ENCODE data around the gene NCAM1.

Gene NCAM1

DNA sequence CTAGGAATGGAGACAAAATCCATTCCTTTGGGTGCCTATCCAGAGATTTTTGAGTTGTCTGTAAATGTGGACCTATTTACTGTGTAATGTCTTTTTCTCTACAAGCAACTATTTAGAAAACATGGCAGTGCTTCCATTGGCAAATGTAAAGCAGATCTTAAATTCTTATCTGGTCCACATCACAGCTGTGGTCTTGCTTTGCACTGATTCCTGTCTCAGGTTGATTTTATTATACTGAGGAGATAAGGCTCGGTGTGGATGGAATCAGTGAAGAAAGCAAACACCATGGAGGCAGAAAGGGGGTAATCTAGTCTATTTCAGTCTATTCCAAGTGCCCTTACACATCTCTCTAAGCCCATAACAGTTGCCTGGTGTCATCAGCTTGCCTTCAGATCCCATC is 160.5 kb downstream of the NCAM1 start:
- H3K27me3 ChIP-seq (ENCODE audit: control insufficient read depth in 5 of 5, insufficient read depth in 4 of 5, low read length in 5 of 5), result peaks cover 0 to 5% (median 0%) of the 10 kb centered on the region in 5 donors
- H3K27ac ChIP-seq (ENCODE audit: low read depth, low read length), result no peak overlapping the region
- no peaks in the 10 kb centered on the region for H3K36me3 ChIP-seq (ENCODE audit: control insufficient read depth in 5 of 5, insufficient read depth in 5 of 5, low read length in 5 of 5)
- no peaks in the 10 kb centered on the region for H3K9me3 ChIP-seq (ENCODE audit: control insufficient read depth in 5 of 5, low read length in 5 of 5)
- no peak overlapping the region for H3K9ac ChIP-seq (ENCODE audit: low read length in 5 of 5)
- H3K4me3 ChIP-seq (ENCODE audit: low read depth in 1 of 5, low read length in 5 of 5), result no peak overlapping the region
- peaks cover 0 to 4% (median 0%) of the 10 kb centered on the region in 5 donors for H3K4me1 ChIP-seq (ENCODE audit: control insufficient read depth in 5 of 5, insufficient read depth in 5 of 5, low read length in 5 of 5)

DNA sequence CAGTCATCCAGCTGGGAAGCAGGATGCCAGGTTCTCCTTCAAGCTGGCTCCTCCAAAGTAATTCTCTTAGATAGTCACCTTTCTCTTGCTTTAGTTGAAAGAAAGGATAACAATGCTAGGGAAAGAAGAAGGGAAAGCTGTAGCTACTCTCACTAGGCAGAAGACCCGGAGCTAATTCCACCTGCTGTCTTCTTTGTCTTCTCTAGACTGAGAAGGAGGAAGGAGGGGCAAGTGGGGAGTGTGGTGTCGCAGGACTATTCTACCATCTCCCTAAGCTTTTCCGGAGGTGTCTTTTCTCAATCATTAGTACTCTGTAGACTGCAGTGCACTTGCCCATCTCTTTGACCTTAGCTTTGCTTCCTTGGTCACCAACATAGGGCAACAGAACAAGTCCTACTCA is 162.8 kb downstream of the NCAM1 start:
- Histone ChIP-seq H3K27ac (ENCODE audit: low read depth, low read length) (no peak overlapping the region), H3K4me3 (ENCODE audit: low read depth in 1 of 5, low read length in 5 of 5) (no peak overlapping the region), H3K36me3 (ENCODE audit: control insufficient read depth in 5 of 5, insufficient read depth in 5 of 5, low read length in 5 of 5) (no peaks in the 10 kb centered on the region), H3K9ac (ENCODE audit: low read length in 5 of 5) (no peak overlapping the region), H3K27me3 (ENCODE audit: control insufficient read depth in 5 of 5, insufficient read depth in 4 of 5, low read length in 5 of 5) (peaks cover 0 to 5% (median 0%) of the 10 kb centered on the region in 5 donors), H3K4me1 (ENCODE audit: control insufficient read depth in 5 of 5, insufficient read depth in 5 of 5, low read length in 5 of 5) (peaks cover 0 to 4% (median 0%) of the 10 kb centered on the region in 5 donors), H3K9me3 (ENCODE audit: control insufficient read depth in 5 of 5, low read length in 5 of 5) (no peaks in the 10 kb centered on the region)

DNA sequence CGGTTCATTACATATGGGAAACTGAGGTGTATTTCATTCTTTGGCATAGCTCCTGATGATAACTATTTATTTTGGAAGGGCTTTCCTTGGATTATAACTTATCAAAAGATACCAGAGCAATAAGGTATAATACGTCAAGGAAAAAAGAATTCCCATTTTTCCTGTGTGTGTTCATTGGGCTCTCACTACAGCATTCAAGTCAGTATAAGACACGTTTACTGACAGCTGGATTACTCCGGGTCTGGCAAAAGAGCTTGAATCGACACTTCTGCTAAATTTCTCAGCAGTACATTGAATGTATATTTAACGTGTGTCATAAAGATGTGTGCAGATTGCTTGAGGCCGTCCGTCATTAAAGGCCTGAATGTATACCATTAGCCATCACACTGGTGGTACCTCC is 163.4 kb downstream of the NCAM1 start:
- Histone ChIP-seq H3K4me1 (ENCODE audit: control insufficient read depth in 5 of 5, insufficient read depth in 5 of 5, low read length in 5 of 5) (no peaks in the 10 kb centered on the region), H3K36me3 (ENCODE audit: control insufficient read depth in 5 of 5, insufficient read depth in 5 of 5, low read length in 5 of 5) (no peaks in the 10 kb centered on the region), H3K9ac (ENCODE audit: low read length in 5 of 5) (no peak overlapping the region), H3K4me3 (ENCODE audit: low read depth in 1 of 5, low read length in 5 of 5) (no peak overlapping the region), H3K27ac (ENCODE audit: low read depth, low read length) (no peak overlapping the region), H3K27me3 (ENCODE audit: control insufficient read depth in 5 of 5, insufficient read depth in 4 of 5, low read length in 5 of 5) (peaks cover 0 to 5% (median 0%) of the 10 kb centered on the region in 5 donors), H3K9me3 (ENCODE audit: control insufficient read depth in 5 of 5, low read length in 5 of 5) (no peaks in the 10 kb centered on the region)

DNA sequence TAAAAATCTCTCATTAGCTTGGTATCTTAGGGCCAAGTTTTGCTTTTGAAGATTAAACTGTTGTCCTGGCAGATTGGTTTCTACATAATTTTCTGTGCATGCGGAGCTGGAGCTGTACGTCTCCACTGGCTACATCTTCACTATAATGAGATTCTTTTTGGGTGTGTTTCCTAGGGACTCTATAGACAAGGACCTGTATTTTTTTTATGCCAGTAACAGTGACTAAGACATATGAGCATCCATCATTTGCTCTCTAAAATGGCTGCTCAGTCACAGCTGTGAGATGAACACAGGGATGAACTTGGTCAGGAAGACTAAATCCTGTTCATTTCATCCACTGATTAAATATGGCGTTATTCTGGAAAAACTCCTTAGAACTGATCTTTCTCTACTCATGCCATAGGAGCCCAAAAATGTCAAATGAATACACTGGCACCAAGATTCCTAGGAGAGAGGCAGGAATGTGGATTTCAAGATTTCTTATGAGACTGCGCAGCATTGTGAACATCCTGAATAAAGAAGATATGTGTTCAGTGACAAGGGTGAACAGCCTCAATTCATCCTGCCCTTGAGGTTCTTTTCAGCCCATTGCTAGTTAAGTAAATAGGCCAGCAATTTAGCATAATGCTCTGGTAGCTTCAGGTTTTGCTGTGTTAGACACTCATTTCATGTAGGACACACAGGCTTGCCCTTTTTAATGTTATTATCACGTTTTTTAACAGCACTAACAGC is 168.2 kb downstream of the NCAM1 start:
- Histone ChIP-seq H3K4me1 (ENCODE audit: control insufficient read depth in 5 of 5, insufficient read depth in 5 of 5, low read length in 5 of 5) (no peaks in the 10 kb centered on the region), H3K36me3 (ENCODE audit: control insufficient read depth in 5 of 5, insufficient read depth in 5 of 5, low read length in 5 of 5) (no peaks in the 10 kb centered on the region), H3K9me3 (ENCODE audit: control insufficient read depth in 5 of 5, low read length in 5 of 5) (peaks cover 0 to 9% (median 2%) of the 10 kb centered on the region in 5 donors), H3K4me3 (ENCODE audit: low read depth in 1 of 5, low read length in 5 of 5) (no peak overlapping the region), H3K27ac (ENCODE audit: low read depth, low read length) (no peak overlapping the region), H3K27me3 (ENCODE audit: control insufficient read depth in 5 of 5, insufficient read depth in 4 of 5, low read length in 5 of 5) (no peaks in the 10 kb centered on the region), H3K9ac (ENCODE audit: low read length in 5 of 5) (no peak overlapping the region)

DNA sequence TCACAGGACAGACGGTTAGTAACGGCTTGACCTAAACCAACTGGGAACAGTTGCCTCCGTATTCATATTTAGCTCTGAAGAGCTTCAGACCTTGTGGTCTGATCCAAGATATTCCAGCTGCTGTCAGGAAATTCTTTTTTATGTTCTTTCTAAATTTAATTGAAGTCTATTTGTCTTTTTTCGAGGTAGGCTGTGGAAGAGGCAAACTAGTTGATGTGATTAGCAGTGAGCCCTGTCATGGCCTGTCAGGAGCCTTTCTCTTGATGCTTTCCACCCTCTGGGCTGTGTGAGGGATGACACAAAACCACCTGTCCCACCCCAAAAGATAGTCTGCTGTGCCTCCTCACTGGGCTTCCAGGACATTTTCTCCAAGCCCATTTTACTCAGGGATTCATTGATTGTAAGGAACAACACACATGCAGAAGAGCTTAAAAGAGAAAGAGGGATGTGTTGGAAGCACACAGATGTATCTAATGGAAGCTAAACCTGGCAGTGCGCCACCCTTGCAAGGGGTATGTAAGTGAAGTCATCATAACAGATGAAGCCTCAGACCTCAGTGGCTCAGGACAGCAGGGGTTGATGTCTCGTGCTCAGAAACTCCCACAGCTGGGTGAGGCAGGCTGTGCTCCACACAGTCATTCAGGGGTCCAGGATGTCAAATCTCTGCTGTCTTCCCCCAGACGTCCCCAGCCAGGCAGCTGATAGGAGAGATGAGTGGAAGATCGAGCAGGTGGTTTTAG is 170.0 kb downstream of the NCAM1 start:
- no peaks in the 10 kb centered on the region for H3K36me3 ChIP-seq (ENCODE audit: control insufficient read depth in 5 of 5, insufficient read depth in 5 of 5, low read length in 5 of 5)
- no peak overlapping the region for H3K27ac ChIP-seq (ENCODE audit: low read depth, low read length)
- no peak overlapping the region for H3K4me3 ChIP-seq (ENCODE audit: low read depth in 1 of 5, low read length in 5 of 5)
- peaks cover 0 to 9% (median 2%) of the 10 kb centered on the region in 5 donors for H3K9me3 ChIP-seq (ENCODE audit: control insufficient read depth in 5 of 5, low read length in 5 of 5)
- peaks cover 0 to 4% (median 0%) of the 10 kb centered on the region in 5 donors for H3K27me3 ChIP-seq (ENCODE audit: control insufficient read depth in 5 of 5, insufficient read depth in 4 of 5, low read length in 5 of 5)
- H3K4me1 ChIP-seq (ENCODE audit: control insufficient read depth in 5 of 5, insufficient read depth in 5 of 5, low read length in 5 of 5), result no peaks in the 10 kb centered on the region
- H3K9ac ChIP-seq (ENCODE audit: low read length in 5 of 5), result no peak overlapping the region

DNA sequence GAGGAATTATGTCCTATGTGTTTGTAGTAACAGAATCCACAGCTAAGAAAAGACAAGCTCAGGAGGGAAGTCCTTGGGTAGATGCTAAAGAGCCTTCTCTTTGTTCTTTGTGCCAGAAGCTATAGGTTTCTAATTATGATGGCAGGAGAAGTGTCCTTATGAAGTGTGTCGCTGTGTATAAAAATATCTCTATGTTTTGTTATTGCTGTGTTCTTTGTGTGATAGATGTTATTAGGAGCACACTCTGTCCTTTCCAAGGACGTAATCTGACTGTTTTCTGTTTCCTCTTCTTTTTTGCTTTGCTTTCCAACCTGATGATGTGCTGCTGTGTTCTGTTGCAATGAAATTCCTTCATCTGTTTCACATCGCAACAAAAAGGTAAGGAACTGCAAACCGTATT is 171.9 kb downstream of the NCAM1 start:
- Histone ChIP-seq H3K4me1 (ENCODE audit: control insufficient read depth in 5 of 5, insufficient read depth in 5 of 5, low read length in 5 of 5) (no peaks in the 10 kb centered on the region), H3K27ac (ENCODE audit: low read depth, low read length) (no peak overlapping the region), H3K36me3 (ENCODE audit: control insufficient read depth in 5 of 5, insufficient read depth in 5 of 5, low read length in 5 of 5) (no peaks in the 10 kb centered on the region), H3K4me3 (ENCODE audit: low read depth in 1 of 5, low read length in 5 of 5) (no peak overlapping the region), H3K9ac (ENCODE audit: low read length in 5 of 5) (no peak overlapping the region), H3K9me3 (ENCODE audit: control insufficient read depth in 5 of 5, low read length in 5 of 5) (peaks cover 0 to 9% (median 2%) of the 10 kb centered on the region in 5 donors), H3K27me3 (ENCODE audit: control insufficient read depth in 5 of 5, insufficient read depth in 4 of 5, low read length in 5 of 5) (peaks cover 0 to 4% (median 0%) of the 10 kb centered on the region in 5 donors)

DNA sequence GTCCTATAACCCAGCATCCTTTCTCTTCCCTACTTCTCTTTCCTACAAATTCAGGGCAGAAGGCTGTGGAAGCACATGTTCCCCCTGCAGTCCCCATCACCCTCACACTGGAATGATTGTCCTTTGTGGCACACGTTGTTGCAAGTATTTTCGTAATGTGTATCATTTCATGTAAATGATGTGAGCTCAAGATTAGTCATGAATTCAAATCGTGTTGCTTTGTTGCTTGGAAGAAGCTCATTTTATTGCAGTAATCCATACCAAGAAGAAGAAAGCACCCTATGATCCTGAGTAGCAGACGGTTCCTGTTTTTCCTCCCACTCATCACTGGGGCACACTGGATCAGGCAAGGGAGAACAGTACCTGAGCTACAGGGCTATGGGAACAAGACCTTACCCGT is 173.4 kb downstream of the NCAM1 start:
- Histone ChIP-seq H3K27ac (ENCODE audit: low read depth, low read length) (no peak overlapping the region), H3K27me3 (ENCODE audit: control insufficient read depth in 5 of 5, insufficient read depth in 4 of 5, low read length in 5 of 5) (peaks cover 0 to 4% (median 0%) of the 10 kb centered on the region in 5 donors), H3K4me1 (ENCODE audit: control insufficient read depth in 5 of 5, insufficient read depth in 5 of 5, low read length in 5 of 5) (no peaks in the 10 kb centered on the region), H3K36me3 (ENCODE audit: control insufficient read depth in 5 of 5, insufficient read depth in 5 of 5, low read length in 5 of 5) (no peaks in the 10 kb centered on the region), H3K9ac (ENCODE audit: low read length in 5 of 5) (no peak overlapping the region), H3K9me3 (ENCODE audit: control insufficient read depth in 5 of 5, low read length in 5 of 5) (peaks cover 0 to 9% (median 2%) of the 10 kb centered on the region in 5 donors), H3K4me3 (ENCODE audit: low read depth in 1 of 5, low read length in 5 of 5) (no peak overlapping the region)

DNA sequence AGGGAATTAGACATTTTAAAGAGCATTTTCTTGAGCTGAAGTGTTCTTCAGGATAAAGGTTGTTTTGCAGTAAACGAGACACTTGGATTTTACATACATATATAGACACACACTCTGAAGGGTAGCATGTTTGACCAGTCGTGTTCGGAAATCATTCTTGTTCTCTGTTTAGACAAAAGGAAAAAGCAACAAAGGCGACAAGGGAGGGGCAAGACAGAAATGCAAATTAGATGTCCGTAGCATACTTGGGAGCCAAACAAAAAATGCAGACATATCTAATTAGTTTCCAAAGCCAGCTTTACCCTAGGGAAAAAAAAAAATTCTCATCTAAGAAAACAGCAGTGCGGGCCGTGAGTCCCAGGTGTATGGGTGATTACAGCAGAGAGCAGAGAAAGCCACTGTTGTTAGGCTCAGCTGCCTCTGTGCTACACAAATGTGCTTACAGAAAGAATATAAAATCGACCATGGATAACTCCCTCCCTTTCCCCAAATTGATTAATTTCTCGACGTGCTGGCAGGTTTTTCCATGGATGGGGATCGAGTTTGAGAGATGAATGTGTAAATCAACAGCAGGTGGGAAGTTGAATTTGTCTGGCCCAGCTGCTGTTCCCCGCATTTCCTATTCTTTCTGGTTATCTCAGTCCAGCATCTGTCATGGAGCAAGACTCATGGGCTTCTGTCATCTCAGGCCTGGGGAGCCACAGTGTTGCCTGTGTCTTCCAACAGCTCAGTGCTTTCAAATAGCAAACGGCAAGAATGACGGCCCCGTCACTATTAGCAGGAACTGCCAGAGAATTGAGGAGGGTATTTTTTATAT is 176.7 kb downstream of the NCAM1 start:
- no peaks in the 10 kb centered on the region for H3K4me1 ChIP-seq (ENCODE audit: control insufficient read depth in 5 of 5, insufficient read depth in 5 of 5, low read length in 5 of 5)
- no peaks in the 10 kb centered on the region for H3K36me3 ChIP-seq (ENCODE audit: control insufficient read depth in 5 of 5, insufficient read depth in 5 of 5, low read length in 5 of 5)
- no peak overlapping the region for H3K27ac ChIP-seq (ENCODE audit: low read depth, low read length)
- H3K27me3 ChIP-seq (ENCODE audit: control insufficient read depth in 5 of 5, insufficient read depth in 4 of 5, low read length in 5 of 5), result peaks cover 0 to 4% (median 3%) of the 10 kb centered on the region in 5 donors
- H3K9ac ChIP-seq (ENCODE audit: low read length in 5 of 5), result no peak overlapping the region
- no peaks in the 10 kb centered on the region for H3K9me3 ChIP-seq (ENCODE audit: control insufficient read depth in 5 of 5, low read length in 5 of 5)
- no peak overlapping the region for H3K4me3 ChIP-seq (ENCODE audit: low read depth in 1 of 5, low read length in 5 of 5)

DNA sequence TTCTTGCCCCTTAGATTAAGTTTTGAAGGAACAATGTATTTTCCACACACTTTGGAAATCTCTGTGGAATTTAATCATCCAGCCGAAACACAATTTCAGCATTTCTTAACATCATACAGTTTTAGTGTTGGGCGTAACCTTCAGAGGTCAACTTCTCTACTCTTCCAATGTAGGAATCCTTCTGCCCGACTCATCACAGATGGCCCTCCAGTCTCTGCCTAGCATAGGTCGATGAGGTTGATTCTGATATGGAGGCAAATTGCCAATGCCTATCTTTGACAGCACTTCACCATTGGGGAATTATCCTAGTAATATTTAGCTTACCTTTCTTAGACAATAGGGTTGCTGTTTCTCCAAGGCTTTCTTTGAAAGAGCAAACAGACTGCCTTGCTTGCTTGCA is 177.5 kb downstream of the NCAM1 start:
- no peaks in the 10 kb centered on the region for H3K4me1 ChIP-seq (ENCODE audit: control insufficient read depth in 5 of 5, insufficient read depth in 5 of 5, low read length in 5 of 5)
- no peak overlapping the region for H3K9ac ChIP-seq (ENCODE audit: low read length in 5 of 5)
- H3K27me3 ChIP-seq (ENCODE audit: control insufficient read depth in 5 of 5, insufficient read depth in 4 of 5, low read length in 5 of 5), result peaks cover 0 to 4% (median 3%) of the 10 kb centered on the region in 5 donors
- H3K27ac ChIP-seq (ENCODE audit: low read depth, low read length), result no peak overlapping the region
- H3K4me3 ChIP-seq (ENCODE audit: low read depth in 1 of 5, low read length in 5 of 5), result no peak overlapping the region
- no peaks in the 10 kb centered on the region for H3K36me3 ChIP-seq (ENCODE audit: control insufficient read depth in 5 of 5, insufficient read depth in 5 of 5, low read length in 5 of 5)
- no peaks in the 10 kb centered on the region for H3K9me3 ChIP-seq (ENCODE audit: control insufficient read depth in 5 of 5, low read length in 5 of 5)

Data from subcutaneous abdominal adipose tissue (tissue), 5 donors.